ENCODE results near the gene DSG3. TPM values are rescaled to one million over a fixed set of nuclear protein-coding genes. Genes with fewer than 3 reads are reported as not detected.
"Not testable (repeated sequence)": the region's sequence is repeated elsewhere in the genome, so short reads cannot be mapped to it uniquely, and the experiment has no call there.

The DSG3 gene
- total RNA-seq, 2 donors from 2014 or later: 0.15 to 0.20 TPM

GRCh38 chr18:31484461-31484860 is 36.9 kb downstream of the DSG3 start:
- no peak for DNase-seq
- peak; percentile 83 for ATAC-seq
- intact Hi-C loops (cut with DNase I, micrococcal nuclease): no loop called here

- DNase-seq: no peak
- intact Hi-C loops (cut with DNase I, micrococcal nuclease): no loop called here
- no peak for ATAC-seq
Observed at GRCh38 chr18:31486165-31486564, 38.6 kb downstream of the DSG3 start.

- ATAC-seq (no peak), DNase-seq (no peak)
- intact Hi-C loops (cut with DNase I, micrococcal nuclease): no loop called here
Observed at GRCh38 chr18:31487246-31488015, 39.9 kb downstream of the DSG3 start.

GRCh38 chr18:31489311-31489710 is 41.8 kb downstream of the DSG3 start:
- DNase-seq: no peak
- intact Hi-C loops (cut with DNase I, micrococcal nuclease): no loop called here

GRCh38 chr18:31490387-31490786 is 42.8 kb downstream of the DSG3 start:
- no peak for DNase-seq
- ATAC-seq: peak; percentile 83
- intact Hi-C loops (cut with DNase I, micrococcal nuclease): no loop called here

More at GRCh38 chr18:31489311-31489710, 41.8 kb downstream of the DSG3 start:
- ATAC-seq: peak; percentile 78

- ATAC-seq (peak; percentile 66), DNase-seq (no peak)
- intact Hi-C loops (cut with DNase I, micrococcal nuclease): no loop called here
Observed at GRCh38 chr18:31490833-31491232, 43.3 kb downstream of the DSG3 start.

GRCh38 chr18:31491586-31491985 is 44.0 kb downstream of the DSG3 start:
- DNase-seq (no peak), ATAC-seq (no peak)
- intact Hi-C loops (cut with DNase I, micrococcal nuclease): no loop called here

- intact Hi-C loops (cut with DNase I, micrococcal nuclease): no loop called here
- ATAC-seq: no peak
Observed at GRCh38 chr18:31492671-31493070, 45.1 kb downstream of the DSG3 start.

GRCh38 chr18:31493171-31493570 is 45.6 kb downstream of the DSG3 start:
- ATAC-seq (no peak), DNase-seq (no peak)
- intact Hi-C loops (cut with DNase I, micrococcal nuclease): no loop called here

More at GRCh38 chr18:31492671-31493070, 45.1 kb downstream of the DSG3 start:
- DNase-seq: no peak

GRCh38 chr18:31493941-31494340 is 46.4 kb downstream of the DSG3 start:
- ATAC-seq: no peak
- intact Hi-C loops (cut with DNase I, micrococcal nuclease): no loop called here
- no peak for DNase-seq

- ATAC-seq; DNase-seq; intact Hi-C loops (cut with DNase I, micrococcal nuclease): not testable (repeated sequence)
Observed at GRCh38 chr18:31494705-31495244, 47.2 kb downstream of the DSG3 start.

GRCh38 chr18:31497404-31497835 is 49.9 kb downstream of the DSG3 start:
- DNase-seq (no peak), ATAC-seq (peak; percentile 39)
- intact Hi-C loops (cut with DNase I, micrococcal nuclease): no loop called here

GRCh38 chr18:31497836-31498573 is 50.5 kb downstream of the DSG3 start, which contains the start of gene DSG2:
DSG2 (plus strand) TSS chr18:31498177; CDS start chr18:31498252, 75 bp downstream.
- DNase-seq (peak; percentile 91 to 92), ATAC-seq (peak; percentile 89)
- intact Hi-C loops (cut with DNase I, micrococcal nuclease): no loop called here

- DNase-seq: peak in 1 of 2 donors; percentile 73
- ATAC-seq: peak; percentile 28
- intact Hi-C loops (cut with DNase I, micrococcal nuclease): no loop called here
Observed at GRCh38 chr18:31498574-31499524, 51.3 kb downstream of the DSG3 start.

GRCh38 chr18:31500051-31500688 is 52.6 kb downstream of the DSG3 start:
- peak in 1 of 2 donors; percentile 35 for DNase-seq
- ATAC-seq: peak; percentile 20
- intact Hi-C loops (cut with DNase I, micrococcal nuclease): no loop called here

GRCh38 chr18:31503011-31503410 is 55.5 kb downstream of the DSG3 start:
- no peak for ATAC-seq
- intact Hi-C loops (cut with DNase I, micrococcal nuclease): no loop called here

GRCh38 chr18:31504455-31505147 is 57.1 kb downstream of the DSG3 start:
- ATAC-seq (peak; percentile 37), DNase-seq (no peak)
- intact Hi-C loops (cut with DNase I, micrococcal nuclease): no loop called here

More at GRCh38 chr18:31503011-31503410, 55.5 kb downstream of the DSG3 start:
- no peak for DNase-seq

All from left colon (tissue), 2 donors.